Activated CD8-positive, alpha-beta memory T cell treated with anti-CD3 and anti-CD28 coated beads for 48 hours (primary cell): Measurements from ENCODE around the gene ZNF423.

Source experiments
- DNase-seq, 3 experiments: peaks; one replicate each; pipeline ENCODE4 v3.0.0-alpha.2; 2020; ENCODE audit warnings: low read depth in 2 of 3, low spot score in 2 of 3

Gene ZNF423

GRCh38 chr16:49788986-49789385 is 66.9 kb downstream of the ZNF423 start:
- DNase-seq, result no peak

DNA sequence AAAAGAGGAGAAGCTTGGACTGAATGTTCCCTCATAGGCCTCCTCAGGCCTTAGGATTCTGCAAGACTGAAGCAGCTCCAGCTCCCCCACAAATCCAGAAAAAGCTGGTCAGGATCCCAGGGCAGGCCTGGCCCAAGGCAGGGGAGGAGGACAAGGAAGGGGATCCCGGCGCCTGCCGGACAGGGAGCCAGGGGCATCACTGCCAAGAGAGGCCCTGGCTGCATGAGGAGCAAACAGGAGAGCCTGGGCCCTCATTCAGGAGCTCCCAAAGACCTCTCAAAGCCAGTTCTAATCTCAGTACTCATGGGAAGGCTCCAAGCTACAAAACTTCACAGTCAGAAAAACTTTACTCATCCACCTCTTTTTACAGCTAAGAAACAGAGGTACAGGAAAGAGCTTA is 67.3 kb downstream of the ZNF423 start:
- DNase-seq, result no peak

- no peak for DNase-seq
These were observed 68.9 kb downstream of the ZNF423 start for GRCh38 chr16:49786926-49787557.

DNA sequence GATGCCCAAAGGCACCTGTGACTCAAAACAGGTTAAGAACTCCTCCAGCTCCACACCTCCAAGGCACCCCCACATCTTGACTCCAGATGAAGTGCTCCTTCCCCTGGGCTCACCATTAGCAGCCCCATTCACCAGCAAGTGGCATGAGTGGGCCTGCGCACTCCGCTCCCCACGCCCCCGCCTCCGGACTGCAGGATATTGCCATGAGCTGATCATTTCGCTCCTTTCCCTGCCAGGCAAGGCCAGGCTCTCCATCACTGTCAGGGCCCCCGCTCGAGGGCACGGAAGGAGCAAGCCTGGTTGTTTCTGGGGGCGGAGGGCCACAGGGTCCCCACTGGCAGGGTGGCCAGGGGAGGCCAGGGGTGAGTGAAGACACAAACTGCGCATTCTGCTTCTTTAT is 69.9 kb downstream of the ZNF423 start:
- no peak for DNase-seq

- DNase-seq, result no peak
These were observed 73.5 kb downstream of the ZNF423 start for GRCh38 chr16:49782405-49782804.

- no peak for DNase-seq
These were observed 74.5 kb downstream of the ZNF423 start for GRCh38 chr16:49781401-49781800.

DNA sequence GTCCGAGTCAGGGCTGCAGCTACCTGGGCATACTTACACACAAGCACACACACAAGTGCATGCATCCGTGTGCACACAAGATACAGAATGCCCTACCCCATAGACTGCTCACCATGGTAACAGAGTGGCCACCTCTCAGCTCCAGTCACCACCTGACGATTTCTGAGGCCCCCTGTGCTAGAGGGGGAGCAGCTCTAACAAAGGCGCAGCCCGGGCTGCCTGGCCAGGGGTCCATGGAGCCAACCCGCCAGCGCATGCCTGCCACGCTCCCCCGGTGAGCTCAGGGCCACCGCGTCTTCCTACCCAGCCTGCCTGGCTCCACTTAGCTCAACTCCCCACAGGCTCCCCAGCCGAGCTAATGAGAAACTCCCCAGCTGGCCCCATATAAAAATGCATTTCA is 75.5 kb downstream of the ZNF423 start:
- no peak for DNase-seq

GRCh38 chr16:49779979-49780378 is 75.9 kb downstream of the ZNF423 start:
- no peak for DNase-seq

DNA sequence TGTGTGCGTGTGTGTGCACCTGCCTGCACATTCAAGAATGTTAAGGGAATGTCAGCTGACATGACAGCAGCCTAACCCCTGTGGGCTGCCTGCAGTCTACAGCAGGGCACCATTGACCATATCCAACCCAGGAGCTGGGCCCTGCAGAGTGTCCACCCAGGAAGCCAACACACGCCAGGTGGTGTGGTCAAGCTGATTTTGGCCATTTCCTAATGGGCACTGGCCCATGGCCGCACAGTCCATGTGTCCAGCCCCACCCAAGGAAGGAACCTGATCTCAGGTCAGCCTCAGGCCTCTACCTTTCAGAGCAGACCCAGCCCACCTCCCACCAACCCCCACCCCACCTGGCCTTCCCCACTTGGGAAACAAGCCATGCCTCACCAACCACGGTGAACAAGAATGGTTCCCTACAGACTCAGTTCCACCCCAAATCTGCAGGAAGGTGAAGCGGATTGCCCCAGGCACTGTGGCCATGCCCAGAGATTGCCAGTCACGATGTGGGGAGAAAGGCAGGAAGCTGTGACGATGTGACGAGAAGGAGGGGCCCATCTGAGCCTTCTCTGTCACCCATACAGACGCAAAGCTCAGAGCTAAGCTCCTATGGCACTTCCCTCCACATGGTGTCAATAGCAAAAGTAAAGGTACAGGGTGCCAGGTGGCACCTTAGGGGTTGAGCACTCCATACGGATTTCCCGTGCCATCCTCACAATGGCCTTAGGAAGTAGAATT is 77.5 kb downstream of the ZNF423 start:
- DNase-seq, result no peak

- no peak for DNase-seq
These were observed 79.2 kb downstream of the ZNF423 start for GRCh38 chr16:49776734-49777133.

DNA sequence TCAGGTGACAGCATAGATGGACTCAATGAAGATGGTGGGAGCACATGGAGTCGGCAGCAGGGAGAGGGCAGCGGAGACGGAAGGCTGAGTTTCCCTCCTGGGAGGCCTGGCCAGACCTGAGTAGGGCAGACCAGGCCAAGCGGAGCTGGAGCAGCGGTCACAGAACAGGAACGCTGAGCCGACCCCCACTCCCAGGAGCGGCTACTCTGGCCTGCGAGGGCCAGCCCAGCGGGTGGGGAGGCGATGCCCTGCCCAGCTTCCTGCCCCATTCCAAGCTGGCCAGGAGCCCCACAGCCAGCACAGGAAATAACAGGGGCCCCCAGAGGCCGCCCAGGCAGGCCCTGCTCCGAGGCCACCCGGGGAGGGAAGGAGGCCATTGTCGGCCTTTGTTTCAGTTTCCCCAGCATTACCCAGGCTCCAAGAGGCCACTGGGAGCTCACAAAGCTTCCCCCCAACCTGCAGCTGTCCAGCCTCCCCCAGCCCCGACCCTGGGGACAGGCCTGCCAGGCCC is 79.8 kb downstream of the ZNF423 start:
- no peak for DNase-seq

- no peak for DNase-seq
These were observed 80.3 kb downstream of the ZNF423 start for GRCh38 chr16:49775581-49775980.

GRCh38 chr16:49775018-49775417 is 80.9 kb downstream of the ZNF423 start:
- no peak for DNase-seq

GRCh38 chr16:49773534-49774475 is 82.1 kb downstream of the ZNF423 start:
- no peak for DNase-seq

DNA sequence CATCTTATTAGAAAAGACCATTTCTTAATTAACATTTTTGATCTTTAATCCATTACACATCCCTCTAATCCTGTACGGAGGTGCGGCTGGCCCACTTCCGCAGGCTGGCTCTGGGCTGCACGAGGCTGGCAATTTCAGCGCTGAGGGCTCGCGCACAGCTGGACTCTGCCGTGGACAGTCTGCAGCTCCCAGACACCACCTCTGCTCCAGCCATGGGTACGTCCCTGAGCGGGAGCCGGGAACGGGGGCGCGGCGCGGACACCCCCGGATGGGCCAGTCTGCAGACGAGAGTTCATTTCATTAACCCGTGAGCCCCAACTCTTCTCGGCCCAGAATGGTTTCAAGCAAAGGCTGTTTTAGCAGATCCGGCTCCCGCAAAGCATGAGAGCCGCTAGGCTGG is 87.9 kb downstream of the ZNF423 start:
- DNase-seq, result no peak

DNA sequence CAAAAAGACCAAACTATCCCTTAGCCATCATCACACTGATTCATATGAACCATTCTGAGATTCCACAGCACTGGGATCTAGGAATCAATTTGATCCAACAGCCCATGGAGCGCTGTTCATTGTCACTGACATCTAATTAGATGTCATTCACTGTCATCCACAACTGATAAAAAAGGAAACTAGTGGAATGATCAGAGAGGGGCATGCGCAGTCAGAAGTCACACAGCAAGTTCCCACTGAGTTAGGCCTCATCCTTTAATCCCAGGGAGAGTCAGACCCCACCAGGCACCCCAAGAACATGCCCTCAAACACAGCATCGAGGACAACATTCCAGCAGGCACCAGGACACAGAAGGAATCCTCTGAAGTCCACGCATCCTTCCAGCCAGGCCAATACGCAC is 88.5 kb downstream of the ZNF423 start:
- no peak for DNase-seq

GRCh38 chr16:49766225-49766624 is 89.7 kb downstream of the ZNF423 start:
- DNase-seq, result no peak

GRCh38 chr16:49763826-49764225 is 92.1 kb downstream of the ZNF423 start:
- DNase-seq, result no peak

GRCh38 chr16:49760815-49761214 is 95.1 kb downstream of the ZNF423 start:
- no peak for DNase-seq

GRCh38 chr16:49757559-49758069 is 98.3 kb downstream of the ZNF423 start:
- no peak for DNase-seq

DNA sequence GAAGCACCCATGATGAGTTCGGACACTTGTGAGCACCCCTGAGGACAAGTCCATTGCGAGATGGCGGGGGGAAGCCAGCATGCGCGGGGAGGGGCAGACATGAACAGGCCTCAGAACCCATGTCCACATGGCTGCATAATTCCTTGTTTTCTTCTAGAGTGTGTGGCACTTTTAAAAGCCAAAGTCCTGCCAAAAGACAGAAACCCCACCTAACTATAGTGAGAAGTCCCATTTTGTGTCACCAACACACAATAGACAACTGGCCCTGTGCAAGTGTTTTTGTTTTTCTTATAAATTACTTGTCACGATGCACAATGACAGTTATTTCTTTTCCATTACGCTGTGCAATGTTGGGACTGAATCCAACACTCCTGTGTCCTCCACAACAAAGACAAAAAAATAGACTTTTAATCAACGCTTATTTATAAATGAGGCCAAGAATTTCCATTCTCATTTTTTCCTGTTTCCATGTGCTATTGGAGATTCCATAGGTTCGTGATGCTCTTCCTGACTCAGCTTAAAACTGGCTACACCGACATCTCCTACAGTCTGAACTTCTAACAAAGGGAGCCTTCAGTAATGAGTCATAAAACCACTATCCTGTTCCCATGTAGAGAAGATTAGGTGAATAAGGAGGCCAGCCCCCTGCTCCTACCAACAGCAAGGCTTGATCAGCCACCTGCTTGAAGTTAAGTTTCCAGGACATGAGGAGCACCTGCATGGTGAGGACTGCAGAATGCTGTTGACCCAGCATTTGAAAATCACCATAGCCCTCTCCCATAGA is 98.9 kb downstream of the ZNF423 start:
- DNase-seq, result no peak
